Measurements from ENCODE around the gene MARCKSL1. TPM values are rescaled to one million over a fixed set of nuclear protein-coding genes. Genes with fewer than 3 reads are reported as not detected.

The MARCKSL1 gene
- total RNA-seq, 1 experiment from 2014 or later: 457 TPM

- no peak overlapping the region for H3K27ac ChIP-seq (ENCODE audit: insufficient read length, low read depth, low read length)
- peaks cover 26 to 88% (median 80%) of the 10 kb centered on the region in 3 experiments; a peak in 6 of 7 replicates for H3K36me3 Mint-ChIP-seq (ENCODE audit: insufficient read depth in 1 of 3, low read depth in 3 of 3)
- H3K4me1 Mint-ChIP-seq: no peaks in the 10 kb centered on the region
Observed at GRCh38 chr1:32377541-32378220, 41.6 kb upstream of the MARCKSL1 start.

More at GRCh38 chr1:32377541-32378220, 41.6 kb upstream of the MARCKSL1 start:
- H3K18ac ChIP-seq (ENCODE audit: insufficient read length, low read depth, low read length): no peak overlapping the region
- no peaks in the 10 kb centered on the region for H3K27me3 Mint-ChIP-seq (ENCODE audit: low read depth)
- H3K79me1 ChIP-seq (ENCODE audit: insufficient read depth, low read depth, low read length, poor library complexity, severe bottlenecking): no peaks in the 10 kb centered on the region
- H4K91ac ChIP-seq (ENCODE audit: insufficient read length, low read depth, low read length): no peak overlapping the region
- H3K14ac ChIP-seq (ENCODE audit: insufficient read depth, low read length): no peak overlapping the region
- H3K4me1 ChIP-seq (ENCODE audit: insufficient read depth, low read length): no peaks in the 10 kb centered on the region
- H3K4ac ChIP-seq (ENCODE audit: low read depth, low read length): no peak overlapping the region
- no peak overlapping the region for H3K9ac ChIP-seq (ENCODE audit: extremely low read depth, insufficient read length, low read length)
- no peaks in the 10 kb centered on the region for H3K23me2 ChIP-seq (ENCODE audit: insufficient read length, low read depth, low read length, poor library complexity, severe bottlenecking)
- H3K9me3 Mint-ChIP-seq: no peaks in the 10 kb centered on the region
- no peak overlapping the region for H2AFZ ChIP-seq (ENCODE audit: low read length)
- no peaks in the 10 kb centered on the region for H3K27me3 ChIP-seq (ENCODE audit: insufficient read depth, low read length)
- H3K79me2 ChIP-seq (ENCODE audit: insufficient read depth, low read length): no peaks in the 10 kb centered on the region
- H2BK120ac ChIP-seq (ENCODE audit: low read depth, low read length, poor library complexity, severe bottlenecking): no peak overlapping the region
- H3K56ac ChIP-seq (ENCODE audit: insufficient read length, low read depth, low read length): no peak overlapping the region
- no peak overlapping the region for H2BK12ac ChIP-seq (ENCODE audit: insufficient read length, low read depth, low read length)
- H2BK20ac ChIP-seq (ENCODE audit: low read depth, low read length, poor library complexity, severe bottlenecking): no peak overlapping the region
- H3K4me3 Mint-ChIP-seq: no peak overlapping the region
- no peak for TF ChIP-seq CTCF (conservative IDR thresholded peaks at IDR 0.05)
- H4K5ac ChIP-seq (ENCODE audit: insufficient read length, low read depth, low read length): no peak overlapping the region
- no peaks in the 10 kb centered on the region for H4K20me1 ChIP-seq (ENCODE audit: control insufficient read depth, insufficient read depth, insufficient read length)
- H2AK5ac ChIP-seq (ENCODE audit: insufficient read length, low read length): no peak overlapping the region
- no peak overlapping the region for H4K8ac ChIP-seq (replicated peaks; ENCODE audit: insufficient read length, low read depth, low read length)
- no peak overlapping the region for H3K23ac ChIP-seq (ENCODE audit: insufficient read length, low read depth, low read length)
- no peak for DNase-seq
- H3K4me2 ChIP-seq (ENCODE audit: insufficient read depth, insufficient read length, low read length): no peak overlapping the region
- no peak overlapping the region for H3T11ph ChIP-seq (ENCODE audit: low read length)
- no peak overlapping the region for H2BK5ac ChIP-seq (ENCODE audit: insufficient read length, low read length)
- H3K27ac Mint-ChIP-seq: no peak overlapping the region
- WGBS (ENCODE audit: extremely low coverage, insufficient read length, low lambda C conversion rate): no CpG with 5 or more reads among the region's 12 CpGs
- H3K9me3 ChIP-seq (ENCODE audit: control insufficient read depth, low read depth, low read length): no peaks in the 10 kb centered on the region
- no peak overlapping the region for H2BK15ac ChIP-seq (ENCODE audit: low read depth, low read length)

All from H9 (cell line).